ENCODE data around the gene SMCO4.

SMCO4 gene

GRCh38 chr11:93517041-93517440, 26.1 kb downstream of the SMCO4 start:
- H3K27ac ChIP-seq: no peak overlapping the region
- H3K9me3 ChIP-seq: no peaks in the 10 kb centered on the region
- no peaks in the 10 kb centered on the region for H3K36me3 ChIP-seq
- no peak overlapping the region for H3K4me3 ChIP-seq (ENCODE audit: low read depth in 1 of 2, low read length in 1 of 2)
- peaks cover 0 to 4% of the 10 kb centered on the region in 2 experiments for H3K4me1 ChIP-seq (ENCODE audit: control insufficient read depth in 1 of 2, insufficient read depth in 1 of 2, low read depth in 1 of 2, low read length in 1 of 2)
- no peak for TF ChIP-seq CTCF (IDR thresholded peaks at IDR 0.05)
- H3K27me3 ChIP-seq: no peaks in the 10 kb centered on the region

- Histone ChIP-seq H3K36me3 (no peaks in the 10 kb centered on the region), H3K27me3 (no peaks in the 10 kb centered on the region), H3K4me1 (ENCODE audit: control insufficient read depth in 1 of 2, insufficient read depth in 1 of 2, low read depth in 1 of 2, low read length in 1 of 2) (no peaks in the 10 kb centered on the region), H3K4me3 (ENCODE audit: low read depth in 1 of 2, low read length in 1 of 2) (no peak overlapping the region), H3K27ac (no peak overlapping the region), H3K9me3 (no peaks in the 10 kb centered on the region)
- TF ChIP-seq CTCF (IDR thresholded peaks at IDR 0.05): no peak
These were observed 27.7 kb downstream of the SMCO4 start for GRCh38 chr11:93515441-93516025.

GRCh38 chr11:93514712-93515111, 28.5 kb downstream of the SMCO4 start:
- no peak for TF ChIP-seq CTCF (IDR thresholded peaks at IDR 0.05)
- H3K9me3 ChIP-seq: no peaks in the 10 kb centered on the region
- H3K36me3 ChIP-seq: no peaks in the 10 kb centered on the region
- no peaks in the 10 kb centered on the region for H3K4me1 ChIP-seq (ENCODE audit: control insufficient read depth in 1 of 2, insufficient read depth in 1 of 2, low read depth in 1 of 2, low read length in 1 of 2)
- no peak overlapping the region for H3K27ac ChIP-seq
- no peak overlapping the region for H3K4me3 ChIP-seq (ENCODE audit: low read depth in 1 of 2, low read length in 1 of 2)
- H3K27me3 ChIP-seq: no peaks in the 10 kb centered on the region

- Histone ChIP-seq H3K9me3 (no peaks in the 10 kb centered on the region), H3K27ac (no peak overlapping the region), H3K4me1 (ENCODE audit: control insufficient read depth in 1 of 2, insufficient read depth in 1 of 2, low read depth in 1 of 2, low read length in 1 of 2) (no peaks in the 10 kb centered on the region), H3K4me3 (ENCODE audit: low read depth in 1 of 2, low read length in 1 of 2) (no peak overlapping the region), H3K27me3 (no peaks in the 10 kb centered on the region), H3K36me3 (no peaks in the 10 kb centered on the region)
- TF ChIP-seq CTCF (IDR thresholded peaks at IDR 0.05): no peak
These were observed 29.4 kb downstream of the SMCO4 start for GRCh38 chr11:93513772-93514171.

- H3K36me3 ChIP-seq: no peaks in the 10 kb centered on the region
- TF ChIP-seq CTCF (IDR thresholded peaks at IDR 0.05): no peak
- H3K4me3 ChIP-seq (ENCODE audit: low read depth in 1 of 2, low read length in 1 of 2): no peak overlapping the region
- H3K9me3 ChIP-seq: no peaks in the 10 kb centered on the region
- H3K27me3 ChIP-seq: no peaks in the 10 kb centered on the region
- no peak overlapping the region for H3K27ac ChIP-seq
- H3K4me1 ChIP-seq (ENCODE audit: control insufficient read depth in 1 of 2, insufficient read depth in 1 of 2, low read depth in 1 of 2, low read length in 1 of 2): no peaks in the 10 kb centered on the region
These were observed 30.1 kb downstream of the SMCO4 start for GRCh38 chr11:93512949-93513667.

Data from neutrophil (primary cell).